Hematopoietic multipotent progenitor cell treated with erythropoietin and hydrocortisone succinate and interleukin-3 and kit ligand, for 4 days (in vitro differentiated cells): Measurements from ENCODE around the gene SLC12A7.
A peak's percentile ranks its signal among the peaks of the same experiment; 100 is the strongest.

ENCODE experiments used
- DNase-seq: peaks from one replicate; pipeline ENCODE4 v3.0.0-alpha.2; 2015

SLC12A7 gene

GRCh38 chr5:1014346-1014745 is 97.5 kb downstream of the SLC12A7 start:
- no peak for DNase-seq

GRCh38 chr5:1013948-1014301 is 97.9 kb downstream of the SLC12A7 start:
- no peak for DNase-seq

GRCh38 chr5:1013238-1013947 is 98.5 kb downstream of the SLC12A7 start:
- no peak for DNase-seq

GRCh38 chr5:1012900-1013237 is 99.0 kb downstream of the SLC12A7 start:
- DNase-seq, result no peak

- no peak for DNase-seq
Observed at GRCh38 chr5:1012313-1012841, 99.5 kb downstream of the SLC12A7 start.

- DNase-seq, result no peak
Observed at GRCh38 chr5:1011741-1012312, 100.0 kb downstream of the SLC12A7 start.

- peak; percentile 58 for DNase-seq
Observed at GRCh38 chr5:1011226-1011631, 100.6 kb downstream of the SLC12A7 start.

GRCh38 chr5:1010641-1011046 is 101.2 kb downstream of the SLC12A7 start:
- no peak for DNase-seq

GRCh38 chr5:1010181-1010510 is 101.7 kb downstream of the SLC12A7 start:
- DNase-seq, result peak; percentile 29

GRCh38 chr5:1009359-1010180 is 102.3 kb downstream of the SLC12A7 start:
- DNase-seq, result no peak

- peak; percentile 62 for DNase-seq
Observed at GRCh38 chr5:1008451-1009358, 103.2 kb downstream of the SLC12A7 start, which contains the start of gene NKD2. Gene NKD2, plus strand, starts transcription at chr5:1008802. Its CDS starts 256 bp downstream, at chr5:1009058.

GRCh38 chr5:1007681-1008450 is 104.0 kb downstream of the SLC12A7 start:
- DNase-seq, result no peak

- DNase-seq, result no peak
Observed at GRCh38 chr5:1007221-1007680, 104.6 kb downstream of the SLC12A7 start.

- no peak for DNase-seq
Observed at GRCh38 chr5:1006656-1007071, 105.2 kb downstream of the SLC12A7 start.

GRCh38 chr5:1005904-1006655 is 105.8 kb downstream of the SLC12A7 start:
- DNase-seq, result no peak

GRCh38 chr5:1005249-1005851 is 106.5 kb downstream of the SLC12A7 start:
- no peak for DNase-seq

- peak; percentile 81 for DNase-seq
Observed at GRCh38 chr5:1004461-1005248, 107.2 kb downstream of the SLC12A7 start.

GRCh38 chr5:1003296-1003937 is 108.4 kb downstream of the SLC12A7 start:
- peak; percentile 34 for DNase-seq

GRCh38 chr5:1002836-1003235 is 109.0 kb downstream of the SLC12A7 start:
- DNase-seq, result no peak

- no peak for DNase-seq
Observed at GRCh38 chr5:1002271-1002546, 109.7 kb downstream of the SLC12A7 start.
